K562 (cell line): ENCODE measurements around the gene IDI1. TPM values are rescaled to one million over a fixed set of nuclear protein-coding genes. Genes with fewer than 3 reads are reported as not detected.

Experiments used
- ARNT ChIP-seq, 2 experiments: fragments of 450-650 bp; IDR thresholded peaks; 2 replicates each; pipeline ENCODE4 v1.6.1; 2016; ENCODE audit warnings: mild to moderate bottlenecking in 1 of 2
- CBFA2T3 ChIP-seq: fragments of 450-650 bp; IDR thresholded peaks from 2 replicates; pipeline ENCODE4 v1.6.1; 2017
- DDX20 ChIP-seq: fragments of 450-650 bp; IDR thresholded peaks from 2 replicates; pipeline ENCODE4 v1.6.1; 2016; ENCODE audit warnings: missing genetic modification characterization, low read depth, mild to moderate bottlenecking, missing compliant biosample characterization, moderate library complexity
- EP300 ChIP-seq: IDR thresholded peaks from 2 replicates; pipeline ENCODE4 v1.6.1; 2012; ENCODE audit warnings: low read length, improper control_type of control experiment
- ETV1 ChIP-seq: fragments of 450-650 bp; conservative IDR thresholded peaks from 2 replicates; pipeline ENCODE4 v1.6.1; 2016; ENCODE audit warnings: missing genetic modification characterization, control low read depth, low read depth, missing compliant biosample characterization
- HDAC2 ChIP-seq: fragments of 450-650 bp; IDR thresholded peaks from 2 replicates; pipeline ENCODE4 v1.6.1; 2016; ENCODE audit warnings: mild to moderate bottlenecking
- HDAC3 ChIP-seq: fragments of 450-650 bp; IDR thresholded peaks from 2 replicates; pipeline ENCODE4 v1.6.1; 2018; ENCODE audit warnings: borderline replicate concordance, mild to moderate bottlenecking, moderate library complexity; ENCODE audit not compliant: partially characterized antibody
- HEY1 ChIP-seq: fragments of 250-450 bp; sonication (Bioruptor Pico); IDR thresholded peaks from 2 replicates; pipeline ENCODE4 v1.5.0; 2020; ENCODE audit warnings: mild to moderate bottlenecking, moderate library complexity, borderline replicate concordance
- HMG20A ChIP-seq: fragments of 450-650 bp; formaldehyde crosslinking; conservative IDR thresholded peaks from 2 replicates; pipeline ENCODE4 v1.4.0; 2020; ENCODE audit warnings: mild to moderate bottlenecking, mixed read lengths
- MEIS2 ChIP-seq: fragments of 450-650 bp; IDR thresholded peaks from 2 replicates; pipeline ENCODE4 v1.6.1; 2014; ENCODE audit warnings: mild to moderate bottlenecking; ENCODE audit not compliant: partially characterized antibody
- MTA2 ChIP-seq: fragments of 450-650 bp; IDR thresholded peaks from 2 replicates; pipeline ENCODE4 v1.6.1; 2016; ENCODE audit warnings: low read depth
- MXI1 ChIP-seq: IDR thresholded peaks from 2 replicates; pipeline ENCODE4 v1.6.1; 2011; ENCODE audit warnings: low read depth, mild to moderate bottlenecking, improper control_type of control experiment, low read length
- PML ChIP-seq: IDR thresholded peaks from 2 replicates; pipeline ENCODE4 v1.6.1; 2012; ENCODE audit warnings: low read length, inconsistent platforms
- RAD21 ChIP-seq, 2 experiments: fragments of 250-450 bp in 1 of 2; fragments of 450-650 bp in 1 of 2; sonication (Bioruptor Pico) in 1 of 2; formaldehyde crosslinking in 1 of 2; IDR thresholded peaks in 1 of 2; conservative IDR thresholded peaks in 1 of 2; 2 replicates each; pipeline versions ENCODE4 v1.4.0 to v1.8.0; 2020 to 2022; ENCODE audit warnings: mild to moderate bottlenecking in 2 of 2, moderate library complexity in 1 of 2
- ZBTB1 ChIP-seq: sonication (generic); formaldehyde crosslinking; IDR thresholded peaks from 2 replicates; pipeline ENCODE4 v1.8.1; 2023; ENCODE audit warnings: missing genetic modification reagents, low read depth, mild to moderate bottlenecking, borderline replicate concordance
- ZKSCAN8 ChIP-seq: fragments of 200-800 bp; sonication (Bioruptor generic); IDR thresholded peaks from 2 replicates; pipeline ENCODE4 v1.6.1; 2016; ENCODE audit warnings: missing genetic modification characterization, missing compliant biosample characterization
- ZNF121 ChIP-seq: sonication (generic); formaldehyde crosslinking; conservative IDR thresholded peaks from 2 replicates; pipeline ENCODE4 v1.8.0; 2022; ENCODE audit warnings: missing genetic modification reagents
- ZNF24 ChIP-seq: fragments of 450-650 bp; IDR thresholded peaks from 2 replicates; pipeline ENCODE4 v1.6.1; 2016
- polyA plus RNA-seq, 8 experiments: library from polyadenylated mRNA; depleted of rRNA in 4 of 8; stranded (reverse) in 5 of 8; unstranded in 3 of 8; fragments of >200 nt; fragmentation: Nextera tagmentation in 2 of 8; fragmentation: Illumina TruSeq in 1 of 8; extraction: Ambion mirVana in 2 of 8; extraction: Trizol in 1 of 8; gene quantifications; 2 replicates each; pipeline versions ENCODE4 v1.2.1 to v1.2.3, GENCODE V29; 2011 to 2014; ENCODE audit warnings: inconsistent platforms in 1 of 8, missing spikeins in 1 of 8
- total RNA-seq, 7 experiments: library from RNA; depleted of rRNA in 6 of 7; stranded (reverse); fragments of >200 nt in 6 of 7; fragmentation: Illumina TruSeq in 2 of 7; extraction: Trizol in 2 of 7; gene quantifications; 2 replicates each; pipeline versions ENCODE4 v1.2.1 to v1.2.3, GENCODE V29; 2011 to 2021; ENCODE audit warnings: low replicate concordance in 1 of 7
- TF ChIP-seq, protein P1 (sequence below): fragments of 450-650 bp; IDR thresholded peaks from 2 replicates; pipeline ENCODE4 v1.6.1; 2016; ENCODE audit warnings: antibody characterized with exemption
- TF ChIP-seq, protein P2 (sequence below): sonication (generic); formaldehyde crosslinking; IDR thresholded peaks from 2 replicates; pipeline ENCODE4 v1.8.1; 2023; ENCODE audit warnings: mild to moderate bottlenecking, missing genetic modification reagents
- TF ChIP-seq, protein P3 (sequence below): fragments of 250-450 bp; sonication (Bioruptor Pico); IDR thresholded peaks from 2 replicates; pipeline ENCODE4 v1.4.0; 2020; ENCODE audit warnings: mild to moderate bottlenecking, moderate library complexity, borderline replicate concordance
- TF ChIP-seq, protein P4 (sequence below): fragments of 450-650 bp; IDR thresholded peaks from 2 replicates; pipeline ENCODE4 v1.6.1; 2016; ENCODE audit warnings: borderline replicate concordance

Gene IDI1
- total and polyA plus RNA-seq, 9 of the 15 experiments (the other 6 are each of a cell fraction or from before 2014, with no cell fraction given): 70.0 to 265 (median 119) TPM

DNA sequence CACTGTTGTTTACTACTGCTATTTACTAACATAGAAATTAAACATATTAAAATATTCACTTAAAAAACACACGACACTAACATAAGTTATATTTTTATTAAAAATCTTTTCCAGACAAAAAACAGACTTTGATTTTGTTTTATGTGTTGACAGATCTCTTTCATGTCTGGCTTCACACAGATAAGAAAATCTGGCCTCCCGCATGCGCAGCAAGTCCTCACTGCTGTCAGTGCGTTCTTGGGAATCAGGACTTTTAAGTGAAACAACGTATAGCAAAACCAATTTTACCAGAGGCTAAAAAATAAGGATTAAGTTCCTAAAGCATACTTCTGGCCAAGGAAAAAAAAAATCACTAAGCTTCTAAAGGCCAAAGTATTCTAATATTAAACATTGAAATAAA, 1.2 kb upstream of the IDI1 start (continued):
- TF ChIP-seq MEIS2: peak; percentile 96
- TF ChIP-seq, protein P1, sequence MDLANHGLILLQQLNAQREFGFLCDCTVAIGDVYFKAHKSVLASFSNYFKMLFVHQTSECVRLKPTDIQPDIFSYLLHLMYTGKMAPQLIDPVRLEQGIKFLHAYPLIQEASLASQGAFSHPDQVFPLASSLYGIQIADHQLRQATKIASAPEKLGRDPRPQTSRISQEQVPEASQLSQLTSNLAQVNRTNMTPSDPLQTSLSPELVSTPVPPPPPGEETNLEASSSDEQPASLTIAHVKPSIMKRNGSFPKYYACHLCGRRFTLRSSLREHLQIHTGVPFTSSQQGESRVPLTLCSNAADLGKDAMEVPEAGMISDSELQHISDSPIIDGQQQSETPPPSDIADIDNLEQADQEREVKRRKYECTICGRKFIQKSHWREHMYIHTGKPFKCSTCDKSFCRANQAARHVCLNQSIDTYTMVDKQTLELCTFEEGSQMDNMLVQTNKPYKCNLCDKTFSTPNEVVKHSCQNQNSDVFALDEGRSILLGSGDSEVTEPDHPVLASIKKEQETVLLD: peak; percentile 56; the same call in 1 of the 2 replicates
- no peak for TF ChIP-seq DDX20 (tag)
- peak; percentile 39; the same call in 1 of the 2 replicates for TF ChIP-seq EP300
- TF ChIP-seq, protein P2, sequence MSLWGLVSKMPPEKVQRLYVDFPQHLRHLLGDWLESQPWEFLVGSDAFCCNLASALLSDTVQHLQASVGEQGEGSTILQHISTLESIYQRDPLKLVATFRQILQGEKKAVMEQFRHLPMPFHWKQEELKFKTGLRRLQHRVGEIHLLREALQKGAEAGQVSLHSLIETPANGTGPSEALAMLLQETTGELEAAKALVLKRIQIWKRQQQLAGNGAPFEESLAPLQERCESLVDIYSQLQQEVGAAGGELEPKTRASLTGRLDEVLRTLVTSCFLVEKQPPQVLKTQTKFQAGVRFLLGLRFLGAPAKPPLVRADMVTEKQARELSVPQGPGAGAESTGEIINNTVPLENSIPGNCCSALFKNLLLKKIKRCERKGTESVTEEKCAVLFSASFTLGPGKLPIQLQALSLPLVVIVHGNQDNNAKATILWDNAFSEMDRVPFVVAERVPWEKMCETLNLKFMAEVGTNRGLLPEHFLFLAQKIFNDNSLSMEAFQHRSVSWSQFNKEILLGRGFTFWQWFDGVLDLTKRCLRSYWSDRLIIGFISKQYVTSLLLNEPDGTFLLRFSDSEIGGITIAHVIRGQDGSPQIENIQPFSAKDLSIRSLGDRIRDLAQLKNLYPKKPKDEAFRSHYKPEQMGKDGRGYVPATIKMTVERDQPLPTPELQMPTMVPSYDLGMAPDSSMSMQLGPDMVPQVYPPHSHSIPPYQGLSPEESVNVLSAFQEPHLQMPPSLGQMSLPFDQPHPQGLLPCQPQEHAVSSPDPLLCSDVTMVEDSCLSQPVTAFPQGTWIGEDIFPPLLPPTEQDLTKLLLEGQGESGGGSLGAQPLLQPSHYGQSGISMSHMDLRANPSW (CRISPR knock-in tag): no peak
- TF ChIP-seq PML: peak; percentile 53; the same call in 1 of the 2 replicates
- TF ChIP-seq MXI1: 0 out of 2 replicates have a peak, but pooled peaks have one; percentile 44
- peak; percentile 58 for TF ChIP-seq MTA2
- no peak for TF ChIP-seq ZBTB1
- TF ChIP-seq, protein P3, sequence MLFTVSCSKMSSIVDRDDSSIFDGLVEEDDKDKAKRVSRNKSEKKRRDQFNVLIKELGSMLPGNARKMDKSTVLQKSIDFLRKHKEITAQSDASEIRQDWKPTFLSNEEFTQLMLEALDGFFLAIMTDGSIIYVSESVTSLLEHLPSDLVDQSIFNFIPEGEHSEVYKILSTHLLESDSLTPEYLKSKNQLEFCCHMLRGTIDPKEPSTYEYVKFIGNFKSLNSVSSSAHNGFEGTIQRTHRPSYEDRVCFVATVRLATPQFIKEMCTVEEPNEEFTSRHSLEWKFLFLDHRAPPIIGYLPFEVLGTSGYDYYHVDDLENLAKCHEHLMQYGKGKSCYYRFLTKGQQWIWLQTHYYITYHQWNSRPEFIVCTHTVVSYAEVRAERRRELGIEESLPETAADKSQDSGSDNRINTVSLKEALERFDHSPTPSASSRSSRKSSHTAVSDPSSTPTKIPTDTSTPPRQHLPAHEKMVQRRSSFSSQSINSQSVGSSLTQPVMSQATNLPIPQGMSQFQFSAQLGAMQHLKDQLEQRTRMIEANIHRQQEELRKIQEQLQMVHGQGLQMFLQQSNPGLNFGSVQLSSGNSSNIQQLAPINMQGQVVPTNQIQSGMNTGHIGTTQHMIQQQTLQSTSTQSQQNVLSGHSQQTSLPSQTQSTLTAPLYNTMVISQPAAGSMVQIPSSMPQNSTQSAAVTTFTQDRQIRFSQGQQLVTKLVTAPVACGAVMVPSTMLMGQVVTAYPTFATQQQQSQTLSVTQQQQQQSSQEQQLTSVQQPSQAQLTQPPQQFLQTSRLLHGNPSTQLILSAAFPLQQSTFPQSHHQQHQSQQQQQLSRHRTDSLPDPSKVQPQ (CRISPR knock-in tag): no peak
- peak; percentile 86 for TF ChIP-seq CBFA2T3
- TF ChIP-seq HDAC2: peak; percentile 99
- TF ChIP-seq ZKSCAN8 (CRISPR knock-in tag): peak; percentile 38; the same call in 1 of the 2 replicates
- TF ChIP-seq ZNF24: no peak
- TF ChIP-seq ETV1 (tag): no peak
- TF ChIP-seq RAD21 (CRISPR knock-in tag; conservative IDR thresholded peaks at IDR 0.05 in 1 of 2, IDR thresholded peaks at IDR 0.05 in 1 of 2): no peak
- TF ChIP-seq HMG20A (CRISPR knock-in tag): no peak
- TF ChIP-seq, protein P4, sequence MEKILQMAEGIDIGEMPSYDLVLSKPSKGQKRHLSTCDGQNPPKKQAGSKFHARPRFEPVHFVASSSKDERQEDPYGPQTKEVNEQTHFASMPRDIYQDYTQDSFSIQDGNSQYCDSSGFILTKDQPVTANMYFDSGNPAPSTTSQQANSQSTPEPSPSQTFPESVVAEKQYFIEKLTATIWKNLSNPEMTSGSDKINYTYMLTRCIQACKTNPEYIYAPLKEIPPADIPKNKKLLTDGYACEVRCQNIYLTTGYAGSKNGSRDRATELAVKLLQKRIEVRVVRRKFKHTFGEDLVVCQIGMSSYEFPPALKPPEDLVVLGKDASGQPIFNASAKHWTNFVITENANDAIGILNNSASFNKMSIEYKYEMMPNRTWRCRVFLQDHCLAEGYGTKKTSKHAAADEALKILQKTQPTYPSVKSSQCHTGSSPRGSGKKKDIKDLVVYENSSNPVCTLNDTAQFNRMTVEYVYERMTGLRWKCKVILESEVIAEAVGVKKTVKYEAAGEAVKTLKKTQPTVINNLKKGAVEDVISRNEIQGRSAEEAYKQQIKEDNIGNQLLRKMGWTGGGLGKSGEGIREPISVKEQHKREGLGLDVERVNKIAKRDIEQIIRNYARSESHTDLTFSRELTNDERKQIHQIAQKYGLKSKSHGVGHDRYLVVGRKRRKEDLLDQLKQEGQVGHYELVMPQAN: no peak
- TF ChIP-seq HEY1 (CRISPR knock-in tag): no peak
- peak; percentile 62 for TF ChIP-seq HDAC3
- no peak for TF ChIP-seq ZNF121 (CRISPR knock-in tag)
- no peak for TF ChIP-seq ARNT (IDR thresholded peaks at IDR 0.05)
